ENCODE data around the gene FGFR3. TPM values are rescaled to one million over a fixed set of nuclear protein-coding genes. Genes with fewer than 3 reads are reported as not detected.

Gene FGFR3
- total RNA-seq, 3 donors from 2014 or later (not counting 1 experiment from before 2014, with no cell fraction given), result not detected

- DNase-seq, result no peak
- intact Hi-C loops (cut with micrococcal nuclease), result no loop called here
- Mint-ChIP-seq H3K4me3 (no peak overlapping the region), H3K36me3 (no peaks in the 10 kb centered on the region), H3K4me1 (no peaks in the 10 kb centered on the region), H3K9me3 (no peaks in the 10 kb centered on the region), H3K27ac (no peak overlapping the region), H3K27me3 (ENCODE audit: low read depth in 2 of 2) (peaks cover 5 to 8% of the 10 kb centered on the region in 2 donors)
- Histone ChIP-seq H3K36me3 (ENCODE audit: control insufficient read depth, insufficient read depth, low read length) (no peaks in the 10 kb centered on the region), H3K9me3 (ENCODE audit: control insufficient read depth, insufficient read depth, low read length) (no peaks in the 10 kb centered on the region), H3K4me3 (ENCODE audit: low read length) (no peak overlapping the region), H3K27ac (ENCODE audit: low read length) (no peak overlapping the region), H3K27me3 (ENCODE audit: control insufficient read depth, insufficient read depth, low read length) (peaks cover 24% of the 10 kb centered on the region), H3K4me1 (ENCODE audit: control insufficient read depth, insufficient read depth, low read length) (peaks cover 15% of the 10 kb centered on the region)
- 89% methylated on average over 13 of the region's 14 CpGs for WGBS (ENCODE audit: insufficient coverage)
- ATAC-seq, result no peak
- TF ChIP-seq CTCF (IDR thresholded peaks at IDR 0.05), result no peak
These were observed 3.6 kb downstream of the FGFR3 start for GRCh38 chr4:1796486-1797204.

- H3K27me3 Mint-ChIP-seq (ENCODE audit: low read depth in 2 of 2), result peaks cover 5 to 8% of the 10 kb centered on the region in 2 donors
- no peak overlapping the region for H3K4me3 ChIP-seq (ENCODE audit: low read length)
- H3K4me1 Mint-ChIP-seq, result no peaks in the 10 kb centered on the region
- no peaks in the 10 kb centered on the region for H3K9me3 Mint-ChIP-seq
- ATAC-seq, result no peak
- H3K27ac ChIP-seq (ENCODE audit: low read length), result no peak overlapping the region
- TF ChIP-seq CTCF (IDR thresholded peaks at IDR 0.05), result no peak
- no peaks in the 10 kb centered on the region for H3K9me3 ChIP-seq (ENCODE audit: control insufficient read depth, insufficient read depth, low read length)
- peaks cover 24% of the 10 kb centered on the region for H3K27me3 ChIP-seq (ENCODE audit: control insufficient read depth, insufficient read depth, low read length)
- no peaks in the 10 kb centered on the region for H3K36me3 Mint-ChIP-seq
- H3K27ac Mint-ChIP-seq, result no peak overlapping the region
- 90% methylated on average over 16 of the region's 16 CpGs for WGBS (ENCODE audit: insufficient coverage)
- no peak for DNase-seq
- no peaks in the 10 kb centered on the region for H3K36me3 ChIP-seq (ENCODE audit: control insufficient read depth, insufficient read depth, low read length)
- intact Hi-C loops (cut with micrococcal nuclease), result no loop called here
- peaks cover 15% of the 10 kb centered on the region for H3K4me1 ChIP-seq (ENCODE audit: control insufficient read depth, insufficient read depth, low read length)
- no peak overlapping the region for H3K4me3 Mint-ChIP-seq
These were observed 4.3 kb downstream of the FGFR3 start for GRCh38 chr4:1797298-1797860.

DNA sequence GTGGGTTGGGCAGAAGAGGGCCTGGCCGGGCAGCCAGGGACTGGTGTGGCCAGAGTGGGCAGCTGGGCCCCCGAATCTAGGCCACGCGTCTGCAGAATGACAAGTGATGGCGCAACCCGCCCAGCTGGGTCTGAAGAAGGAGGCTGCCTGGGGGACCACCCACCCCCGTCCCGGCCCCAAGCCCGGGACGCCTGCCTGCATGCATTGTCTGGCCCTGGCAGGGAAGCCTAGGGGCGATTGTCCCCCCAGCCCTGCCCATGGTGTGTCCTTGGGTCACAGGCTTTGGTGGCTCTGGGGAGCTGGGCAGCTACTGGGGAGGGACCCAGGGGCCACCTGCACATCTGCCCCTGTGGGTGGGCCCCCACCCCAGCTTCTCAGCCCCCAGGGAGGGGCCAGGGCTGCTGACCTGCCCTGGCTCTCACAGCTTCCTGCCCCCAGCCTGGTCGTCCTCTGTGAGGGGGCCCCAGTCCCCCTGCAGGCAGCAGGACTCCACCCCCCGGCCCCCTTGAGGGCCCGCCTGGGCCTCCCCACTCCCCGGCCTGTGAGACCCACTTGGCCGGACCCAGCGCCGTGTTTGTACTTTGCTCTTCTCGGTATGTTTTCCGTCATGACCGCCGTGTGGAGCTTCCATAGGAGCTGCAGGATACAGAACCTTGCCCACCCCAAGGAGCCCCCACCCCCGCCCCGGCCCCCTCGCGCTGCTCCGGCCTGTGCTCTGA lies 4.9 kb downstream of the FGFR3 start:
- intact Hi-C loops (cut with micrococcal nuclease), result no loop called here
- H3K27me3 Mint-ChIP-seq (ENCODE audit: low read depth in 2 of 2), result peaks cover 5 to 8% of the 10 kb centered on the region in 2 donors

More for the DNA sequence above, 4.9 kb downstream of the FGFR3 start:
- Histone ChIP-seq H3K4me3 (ENCODE audit: low read length) (no peak overlapping the region), H3K36me3 (ENCODE audit: control insufficient read depth, insufficient read depth, low read length) (no peaks in the 10 kb centered on the region), H3K9me3 (ENCODE audit: control insufficient read depth, insufficient read depth, low read length) (no peaks in the 10 kb centered on the region), H3K27ac (ENCODE audit: low read length) (no peak overlapping the region), H3K27me3 (ENCODE audit: control insufficient read depth, insufficient read depth, low read length) (peaks cover 24% of the 10 kb centered on the region), H3K4me1 (ENCODE audit: control insufficient read depth, insufficient read depth, low read length) (peaks cover 15% of the 10 kb centered on the region)
- no peak for TF ChIP-seq CTCF (IDR thresholded peaks at IDR 0.05)
- DNase-seq (no peak), ATAC-seq (no peak)
- H3K4me1 Mint-ChIP-seq, result no peaks in the 10 kb centered on the region
- H3K9me3 Mint-ChIP-seq, result no peaks in the 10 kb centered on the region
- H3K27ac Mint-ChIP-seq, result no peak overlapping the region
- no peaks in the 10 kb centered on the region for H3K36me3 Mint-ChIP-seq
- 86% methylated on average over 27 of the region's 27 CpGs for whole genome bisulfite sequencing (ENCODE audit: insufficient coverage)
- no peak overlapping the region for H3K4me3 Mint-ChIP-seq
